Right renal cortex interstitium (tissue), 3 donors: ENCODE results near the gene KCNQ2. TPM values are rescaled to one million over a fixed set of nuclear protein-coding genes. Genes with fewer than 3 reads are reported as not detected.
"Not testable (repeated sequence)": the region's sequence is repeated elsewhere in the genome, so short reads cannot be mapped to it uniquely, and the experiment has no call there.

ENCODE experiments used
- DNase-seq, 3 donors: peaks; one replicate each; pipeline ENCODE4 v3.0.0-alpha.2; 2013; ENCODE audit warnings: low read depth in 3 of 3, low spot score in 2 of 3
- polyA plus RNA-seq, 3 donors: library from polyadenylated mRNA; unstranded; fragments of 120-200 nt; gene quantifications; one replicate each; pipeline ENCODE4 v1.2.1, GENCODE V29; 2013; ENCODE audit not compliant: insufficient read length in 3 of 3

KCNQ2 gene
- polyA plus RNA-seq, 3 donors: 3.9 to 6.1 (median 4.9) TPM

DNA sequence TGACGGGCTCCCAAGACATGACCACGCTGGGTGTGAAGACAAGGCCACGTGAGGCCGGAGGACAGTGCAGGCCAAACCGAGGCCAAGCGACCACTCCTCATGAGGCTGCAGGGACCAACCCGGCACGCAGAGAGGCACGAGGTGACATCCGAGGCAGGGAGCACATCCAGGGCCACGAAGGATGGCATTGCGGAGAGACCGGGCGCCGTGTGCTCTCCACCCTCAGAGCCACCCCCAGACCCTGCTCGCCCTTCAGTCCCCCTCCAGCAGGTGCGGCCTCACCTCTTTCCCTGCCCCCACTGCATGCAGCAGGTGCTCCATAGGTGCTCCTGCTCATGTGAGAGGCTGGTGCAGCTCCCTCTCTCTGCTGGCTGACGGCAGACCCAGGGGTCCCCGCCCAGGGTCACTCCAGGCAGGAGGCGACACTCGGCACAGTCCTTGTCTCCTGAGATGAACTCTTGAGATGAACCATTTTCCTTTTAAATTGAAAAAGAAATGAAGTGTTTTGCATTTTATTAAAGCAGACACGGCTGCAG is 77.5 kb downstream of the KCNQ2 start:
- no peak for DNase-seq

- peak; percentile 63 to 72 (median 69) for DNase-seq
Measured at GRCh38 chr20:63394069-63394919, 78.2 kb downstream of the KCNQ2 start.

DNA sequence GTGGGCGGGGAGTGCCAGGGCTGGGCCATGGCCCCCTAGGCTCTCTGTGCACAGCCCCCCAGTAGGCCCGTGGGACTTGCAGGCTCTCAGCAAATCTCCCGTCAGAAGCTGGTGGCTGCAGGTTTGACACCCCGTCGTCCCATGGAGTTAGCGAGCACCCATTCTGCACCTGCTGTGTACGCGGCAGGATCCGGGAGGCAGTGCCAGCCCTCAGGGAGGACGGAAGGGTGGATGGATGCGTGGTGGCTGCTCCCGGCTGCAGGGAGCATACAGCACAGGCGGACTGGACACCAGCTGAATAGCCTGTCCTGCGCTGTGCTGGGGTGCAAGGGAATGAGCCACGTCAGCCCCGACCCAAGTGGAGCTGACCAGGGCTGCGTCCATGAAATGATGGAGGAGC is 78.9 kb downstream of the KCNQ2 start:
- no peak for DNase-seq

- no peak for DNase-seq
Measured at GRCh38 chr20:63392465-63393365, 79.7 kb downstream of the KCNQ2 start.

- no peak for DNase-seq
Measured at GRCh38 chr20:63387917-63388316, 84.5 kb downstream of the KCNQ2 start.

GRCh38 chr20:63387393-63387792 is 85.1 kb downstream of the KCNQ2 start:
- no peak for DNase-seq

DNA sequence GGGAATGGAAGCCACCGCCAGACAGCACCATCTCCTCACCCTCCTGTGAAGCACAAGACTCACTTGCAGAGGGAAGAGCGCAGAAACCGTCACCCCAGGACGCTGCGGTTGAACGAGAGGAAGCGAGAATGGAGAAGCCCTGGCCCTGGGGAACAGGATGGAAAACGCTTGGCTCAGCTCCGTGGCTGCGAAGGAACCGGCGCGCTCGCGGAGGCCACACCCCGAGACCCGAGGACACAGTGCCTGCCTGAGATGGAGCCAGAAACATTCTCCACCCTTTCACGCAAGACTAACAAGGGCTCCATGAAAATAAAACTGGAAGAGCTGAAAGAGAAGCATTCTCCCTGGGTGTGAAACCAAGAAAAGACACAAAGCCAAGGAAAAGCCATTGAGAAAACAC is 86.0 kb downstream of the KCNQ2 start:
- no peak for DNase-seq

- DNase-seq: no peak
Measured at GRCh38 chr20:63385819-63386218, 86.6 kb downstream of the KCNQ2 start.

GRCh38 chr20:63384336-63384735 is 88.1 kb downstream of the KCNQ2 start:
- no peak for DNase-seq

DNA sequence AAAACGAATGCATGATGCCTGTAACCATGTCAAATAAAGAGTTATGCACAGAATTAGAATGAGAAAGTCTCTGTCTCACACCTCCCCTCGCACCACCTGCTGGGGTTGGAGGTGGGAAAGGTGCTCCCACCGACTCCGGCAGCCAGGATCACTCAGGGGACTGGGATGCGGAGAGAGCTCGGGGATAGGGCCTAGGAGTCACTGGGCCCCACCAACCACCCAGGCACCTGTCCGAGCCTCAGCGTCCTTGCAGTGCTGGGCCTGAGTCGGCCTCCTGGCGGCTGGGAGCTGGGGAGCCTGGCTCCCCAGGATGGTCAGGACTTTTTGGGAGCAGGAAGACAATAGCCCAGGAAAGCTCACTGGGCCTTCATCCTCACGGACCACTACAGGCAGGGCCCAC is 88.9 kb downstream of the KCNQ2 start:
- DNase-seq: no peak

DNA sequence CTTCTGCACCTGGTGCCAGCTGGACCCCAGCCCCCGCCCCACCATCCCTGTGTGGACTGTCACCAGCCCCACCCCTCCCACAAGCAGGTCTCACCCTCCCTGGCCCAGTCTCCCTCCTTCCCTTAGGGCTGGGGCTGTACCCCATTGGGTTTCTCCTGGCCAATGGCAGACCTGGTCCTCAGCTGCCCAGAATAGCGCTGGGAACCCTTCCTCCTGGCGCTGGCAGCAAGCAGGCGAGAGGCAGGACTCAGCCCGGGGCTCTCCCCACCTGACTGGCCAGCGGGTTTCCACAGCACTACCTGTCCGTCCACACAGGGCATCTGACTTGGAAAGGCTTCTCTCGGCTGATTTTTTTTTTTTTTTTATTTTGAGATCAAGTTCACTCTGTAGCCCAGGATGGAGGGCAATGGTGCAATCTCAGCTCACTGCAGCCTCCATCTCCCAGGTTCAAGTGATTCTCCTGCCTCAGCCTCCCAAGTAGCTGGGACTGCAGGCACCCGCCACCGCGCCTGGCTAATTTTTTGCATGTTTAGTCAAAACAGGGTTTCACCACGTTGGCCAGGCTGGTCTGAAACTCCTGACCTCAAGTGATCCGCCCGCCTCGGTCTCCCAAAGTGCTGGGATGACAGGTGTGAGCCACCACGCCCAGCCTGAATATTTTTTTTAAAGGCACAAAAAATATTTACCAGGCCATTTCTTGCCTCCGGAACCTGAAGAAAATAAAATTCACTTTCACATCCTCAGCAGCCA is 89.7 kb downstream of the KCNQ2 start:
- no peak for DNase-seq

- DNase-seq: no peak
Measured at GRCh38 chr20:63381781-63382431, 90.5 kb downstream of the KCNQ2 start.

DNA sequence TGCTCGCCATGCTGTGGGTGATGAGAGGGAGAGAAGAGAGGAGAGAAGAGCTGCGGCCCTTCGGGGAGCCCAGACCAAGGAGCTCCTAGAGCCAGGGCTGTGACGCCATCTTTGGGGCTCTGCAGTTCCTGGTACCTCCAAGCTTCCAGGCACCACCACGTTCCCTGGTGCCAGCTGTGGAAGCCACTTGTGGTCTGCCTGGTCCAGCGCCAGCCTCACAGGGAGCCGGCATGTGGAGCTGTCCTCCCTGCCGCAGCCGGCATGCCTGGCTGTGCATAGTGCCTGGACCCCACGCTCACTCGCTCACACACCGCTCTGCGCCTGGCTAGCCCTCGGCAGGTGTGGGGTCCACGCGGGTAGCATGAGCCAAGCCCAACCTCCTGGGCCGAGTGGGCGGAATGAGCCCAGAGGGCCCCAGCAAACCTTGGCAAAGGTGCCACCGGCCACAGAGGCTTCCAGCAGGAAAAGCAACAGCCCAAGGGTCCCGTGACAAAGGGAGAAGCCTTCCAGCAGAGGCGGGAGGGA is 92.0 kb downstream of the KCNQ2 start:
- DNase-seq: no peak

GRCh38 chr20:63379872-63380271 is 92.6 kb downstream of the KCNQ2 start:
- DNase-seq: not testable (repeated sequence)

DNA sequence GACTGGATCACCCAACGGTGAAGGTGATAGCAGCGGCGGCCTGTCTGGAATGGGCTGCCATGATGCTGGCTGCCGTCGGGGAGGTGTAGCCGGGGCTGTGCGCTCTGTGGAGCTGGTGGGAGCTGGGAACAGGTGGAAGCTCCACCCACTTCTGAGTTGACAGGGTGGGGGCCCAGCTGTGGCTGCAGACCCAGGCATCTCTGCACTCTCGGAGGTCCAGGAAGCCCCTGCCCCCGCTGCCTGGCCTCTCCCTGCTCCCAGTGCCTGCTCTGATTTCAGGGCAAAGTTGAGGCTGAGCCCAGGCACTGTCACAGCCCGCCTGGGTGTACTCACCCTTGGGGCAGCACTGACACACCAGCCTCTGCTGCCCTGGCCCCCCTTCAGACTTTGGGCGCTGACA is 93.2 kb downstream of the KCNQ2 start:
- DNase-seq: no peak

- no peak for DNase-seq
Measured at GRCh38 chr20:63378626-63379025, 93.8 kb downstream of the KCNQ2 start.

GRCh38 chr20:63377951-63378381 is 94.5 kb downstream of the KCNQ2 start:
- DNase-seq: no peak

DNA sequence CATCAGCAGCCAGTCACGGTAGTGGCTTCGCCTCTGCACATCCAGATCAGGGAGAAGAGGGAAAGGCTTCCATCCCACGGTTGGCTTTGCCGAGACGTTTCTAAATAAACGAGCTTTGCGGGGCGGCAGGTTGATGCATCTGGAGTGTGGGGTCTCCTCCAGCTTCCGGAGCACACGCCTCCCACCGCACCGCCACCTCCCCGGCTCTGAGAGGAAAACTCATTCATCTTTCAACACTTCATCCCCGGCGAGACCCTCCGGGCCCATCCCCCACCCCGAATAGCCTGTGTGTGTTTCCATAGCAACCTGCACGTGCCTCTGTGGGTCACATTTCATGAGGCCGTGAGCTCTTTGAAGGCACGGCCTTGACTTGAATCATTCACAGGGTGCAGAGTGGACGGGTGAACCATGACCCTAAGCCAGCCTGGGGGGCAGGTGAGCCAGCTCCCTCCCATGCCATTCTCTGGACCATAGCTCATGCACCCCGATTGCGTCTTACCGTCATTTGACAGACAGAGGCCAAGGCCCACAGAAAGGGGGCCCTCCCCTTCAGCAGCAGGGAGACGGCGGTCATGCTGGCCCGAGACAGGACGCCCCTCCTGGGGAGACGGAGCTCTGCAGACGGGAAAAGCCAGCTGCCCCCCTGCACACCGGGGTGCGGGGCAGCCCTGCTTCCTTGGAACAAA is 95.1 kb downstream of the KCNQ2 start:
- peak in 1 of 3 donors; percentile 77 for DNase-seq
